Neural crest cell (in vitro differentiated cells): ENCODE data around the gene ZP1. TPM values are rescaled to one million over a fixed set of nuclear protein-coding genes. Genes with fewer than 3 reads are reported as not detected.
A peak's percentile ranks its signal among the peaks of the same experiment; 100 is the strongest.

Experiments used
- DNase-seq: peaks from one replicate; pipeline ENCODE4 v3.0.0; 2021; ENCODE audit warnings: low read depth, mixed read lengths, low spot score
- H3K27ac Mint-ChIP-seq: one replicate; pipeline ENCODE4 v1.8.0; 2021; ENCODE audit warnings: mild to moderate bottlenecking, mixed read lengths; ENCODE audit not compliant: unreplicated experiment
- H3K27me3 Mint-ChIP-seq: 2 replicates; pipeline ENCODE4 v1.8.0; 2021; ENCODE audit warnings: low read depth, mild to moderate bottlenecking, mixed read lengths
- H3K36me3 Mint-ChIP-seq: 2 replicates; pipeline ENCODE4 v1.8.0; 2021; ENCODE audit warnings: low read depth, mild to moderate bottlenecking, mixed read lengths
- H3K4me1 Mint-ChIP-seq: 2 replicates; pipeline ENCODE4 v1.8.0; 2021; ENCODE audit warnings: mixed read lengths
- H3K4me3 Mint-ChIP-seq: one replicate; pipeline ENCODE4 v1.8.0; 2021; ENCODE audit warnings: mild to moderate bottlenecking, mixed read lengths
- H3K9me3 Mint-ChIP-seq: 2 replicates; pipeline ENCODE4 v1.8.0; 2021; ENCODE audit warnings: mixed read lengths
- CTCF ChIP-seq: fragments of 200-600 bp; sonication (generic); conservative IDR thresholded peaks from 2 replicates; pipeline ENCODE4 v1.5.0; 2021; ENCODE audit warnings: antibody characterized with exemption, mild to moderate bottlenecking
- total RNA-seq: library from RNA; stranded (reverse); gene quantifications from 2 replicates; pipeline ENCODE4 v1.2.1, GENCODE V29; 2021

The ZP1 gene
- total RNA-seq, 1 donor from 2014 or later = not detected

GRCh38 chr11:60918939-60919265 is 51.6 kb downstream of the ZP1 start:
- TF ChIP-seq CTCF = no peak
- no peaks in the 10 kb centered on the region for H3K27me3 Mint-ChIP-seq
- H3K4me3 Mint-ChIP-seq = no peak overlapping the region
- no peaks in the 10 kb centered on the region for H3K9me3 Mint-ChIP-seq
- no peak overlapping the region for H3K27ac Mint-ChIP-seq
- H3K36me3 Mint-ChIP-seq = peaks cover 16% of the 10 kb centered on the region
- DNase-seq = no peak
- peaks cover 32% of the 10 kb centered on the region for H3K4me1 Mint-ChIP-seq

- TF ChIP-seq CTCF = no peak
- Mint-ChIP-seq H3K27me3 (no peaks in the 10 kb centered on the region), H3K4me3 (peak overlapping the region; percentile 23), H3K27ac (no peak overlapping the region), H3K4me1 (peaks cover 33% of the 10 kb centered on the region), H3K9me3 (no peaks in the 10 kb centered on the region), H3K36me3 (peaks cover 16% of the 10 kb centered on the region)
- no peak for DNase-seq
These were observed 52.0 kb downstream of the ZP1 start for GRCh38 chr11:60919320-60919719.

- peak overlapping the region; percentile 23 for H3K4me3 Mint-ChIP-seq
- DNase-seq = no peak
- H3K4me1 Mint-ChIP-seq = peaks cover 30% of the 10 kb centered on the region
- no peak for TF ChIP-seq CTCF
- H3K27ac Mint-ChIP-seq = no peak overlapping the region
- H3K36me3 Mint-ChIP-seq = peaks cover 16% of the 10 kb centered on the region
- no peaks in the 10 kb centered on the region for H3K27me3 Mint-ChIP-seq
- H3K9me3 Mint-ChIP-seq = no peaks in the 10 kb centered on the region
These were observed 52.6 kb downstream of the ZP1 start for GRCh38 chr11:60919956-60920355.

- no peak overlapping the region for H3K4me3 Mint-ChIP-seq
- peak overlapping the region; percentile 71 for H3K27ac Mint-ChIP-seq
- no peak for DNase-seq
- peaks cover 14% of the 10 kb centered on the region for H3K36me3 Mint-ChIP-seq
- peaks cover 30% of the 10 kb centered on the region for H3K4me1 Mint-ChIP-seq
- H3K27me3 Mint-ChIP-seq = no peaks in the 10 kb centered on the region
- H3K9me3 Mint-ChIP-seq = no peaks in the 10 kb centered on the region
- no peak for TF ChIP-seq CTCF
These were observed 53.9 kb downstream of the ZP1 start for GRCh38 chr11:60921259-60921658.

DNA sequence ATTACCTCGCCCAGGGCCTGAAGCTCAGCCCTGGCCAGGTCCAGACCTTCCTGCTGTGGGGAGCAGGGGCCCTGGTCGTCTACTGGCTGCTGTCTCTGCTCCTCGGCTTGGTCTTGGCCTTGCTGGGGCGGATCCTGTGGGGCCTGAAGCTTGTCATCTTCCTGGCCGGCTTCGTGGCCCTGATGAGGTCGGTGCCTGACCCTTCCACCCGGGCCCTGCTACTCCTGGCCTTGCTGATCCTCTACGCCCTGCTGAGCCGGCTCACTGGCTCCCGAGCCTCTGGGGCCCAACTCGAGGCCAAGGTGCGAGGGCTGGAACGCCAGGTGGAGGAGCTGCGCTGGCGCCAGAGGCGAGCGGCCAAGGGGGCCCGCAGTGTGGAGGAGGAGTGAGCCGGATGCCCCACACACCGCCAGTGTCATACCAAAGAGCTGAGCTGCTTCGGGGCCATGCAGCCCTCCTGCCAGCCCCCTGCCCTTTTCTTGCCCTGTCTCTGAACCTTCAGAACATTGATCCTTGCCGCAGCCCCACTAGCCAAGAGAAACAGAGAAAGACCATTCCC is 54.5 kb downstream of the ZP1 start:
- H3K36me3 Mint-ChIP-seq = peaks cover 14% of the 10 kb centered on the region
- no peaks in the 10 kb centered on the region for H3K9me3 Mint-ChIP-seq
- peaks cover 33% of the 10 kb centered on the region for H3K4me1 Mint-ChIP-seq
- TF ChIP-seq CTCF = no peak
- H3K4me3 Mint-ChIP-seq = peak overlapping the region; percentile 9
- H3K27me3 Mint-ChIP-seq = no peaks in the 10 kb centered on the region
- no peak for DNase-seq
- H3K27ac Mint-ChIP-seq = peak overlapping the region; percentile 71

- Mint-ChIP-seq H3K36me3 (peaks cover 14% of the 10 kb centered on the region), H3K27ac (no peak overlapping the region), H3K27me3 (no peaks in the 10 kb centered on the region), H3K9me3 (no peaks in the 10 kb centered on the region), H3K4me1 (peaks cover 28% of the 10 kb centered on the region), H3K4me3 (peak overlapping the region; percentile 83)
- no peak for DNase-seq
- TF ChIP-seq CTCF = no peak
These were observed 55.6 kb downstream of the ZP1 start for GRCh38 chr11:60922906-60923305.
